T47D (cell line): Measurements from ENCODE around the gene SRSF9.
"Not testable (repeated sequence)": the region's sequence is repeated elsewhere in the genome, so short reads cannot be mapped to it uniquely, and the experiment has no call there.

ENCODE experiments used
- DNase-seq, 2 experiments: peaks; one replicate each; pipeline versions ENCODE4 v3.0.0 to v3.0.0-alpha.2; 2011 to 2012; ENCODE audit warnings: low read depth in 1 of 2, low spot score in 1 of 2
- JUND ChIP-seq: IDR thresholded peaks from 2 replicates; pipeline ENCODE4 v1.6.1; 2012; ENCODE audit warnings: low read depth
- in situ Hi-C: cut with HindIII; loops from 2 replicates; pipeline ENCODE4 v1.10.0; 2016; ENCODE audit warnings: low sequenced_read_pairs, low pct_unique_long_range_greater_than_20kb

Gene SRSF9

GRCh38 chr12:120457133-120457532 is 12.4 kb downstream of the SRSF9 start:
- peak in 1 of 2 experiments; percentile 52 for DNase-seq
- in situ Hi-C loops: no loop called here
- no peak for TF ChIP-seq JUND

- in situ Hi-C loops: no loop called here
- no peak for DNase-seq
- TF ChIP-seq JUND: no peak
Observed at GRCh38 chr12:120455302-120455701, 14.2 kb downstream of the SRSF9 start.

- no peak for TF ChIP-seq JUND
- peak; percentile 41 to 68 for DNase-seq
- in situ Hi-C loops: no loop called here
Observed at GRCh38 chr12:120453977-120454376, 15.6 kb downstream of the SRSF9 start.

DNA sequence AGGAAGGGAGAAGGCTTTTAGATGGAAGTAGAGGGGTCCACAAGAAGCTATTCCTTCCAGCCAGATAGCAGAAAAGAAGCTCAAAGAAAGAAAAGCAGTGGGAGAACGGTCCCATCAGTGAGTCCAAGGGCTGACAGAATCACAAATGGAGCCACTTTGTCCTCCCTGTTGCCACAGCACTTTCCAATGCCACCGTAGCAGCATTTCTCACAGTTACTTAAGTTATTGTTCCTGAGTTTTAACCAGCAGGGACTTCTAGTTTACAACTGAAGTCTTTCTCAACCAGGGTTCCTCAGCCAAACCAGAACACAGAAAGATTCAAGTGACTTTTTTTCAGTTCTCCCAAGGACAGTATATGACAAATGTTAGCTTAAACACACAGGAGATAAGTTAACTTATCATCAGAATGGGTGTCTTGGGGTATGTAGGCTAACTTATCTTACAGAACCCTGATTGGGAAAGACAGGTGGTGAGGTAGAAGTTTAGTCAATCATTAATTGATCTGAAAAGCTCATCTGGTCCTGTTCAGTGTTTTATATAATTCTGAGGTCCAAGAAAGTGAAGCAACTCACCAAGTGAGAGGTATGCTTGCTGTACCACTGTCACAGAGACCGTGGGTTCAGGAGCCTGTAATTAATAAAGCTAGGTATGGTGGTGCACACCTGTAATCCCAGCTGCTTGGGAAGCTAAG is 16.3 kb downstream of the SRSF9 start:
- DNase-seq: no peak
- in situ Hi-C loops: no loop called here
- TF ChIP-seq JUND: no peak

- in situ Hi-C loops, DNase-seq: not testable (repeated sequence)
Observed at GRCh38 chr12:120452524-120452923, 17.0 kb downstream of the SRSF9 start.

DNA sequence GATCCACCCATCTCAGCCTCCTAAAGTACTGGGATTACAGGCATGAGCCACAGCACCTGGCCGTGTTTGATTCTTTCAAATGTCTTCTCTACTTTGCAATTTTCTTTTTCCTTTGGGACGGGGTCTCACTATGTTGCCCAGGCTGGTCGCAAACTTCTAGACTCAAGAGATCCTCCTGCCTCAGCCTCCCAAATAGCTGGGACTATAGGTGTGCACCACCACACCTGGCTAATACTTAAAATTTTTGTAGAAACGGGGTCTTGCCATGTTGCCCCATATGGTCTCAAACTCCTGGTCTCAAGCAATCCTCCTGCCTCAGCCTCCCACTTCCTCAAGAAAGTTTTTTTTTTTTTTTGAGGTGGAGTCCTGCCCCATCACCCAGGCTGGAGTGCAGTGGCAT is 21.6 kb downstream of the SRSF9 start:
- TF ChIP-seq JUND: no peak
- DNase-seq: no peak
- in situ Hi-C loops: no loop called here

DNA sequence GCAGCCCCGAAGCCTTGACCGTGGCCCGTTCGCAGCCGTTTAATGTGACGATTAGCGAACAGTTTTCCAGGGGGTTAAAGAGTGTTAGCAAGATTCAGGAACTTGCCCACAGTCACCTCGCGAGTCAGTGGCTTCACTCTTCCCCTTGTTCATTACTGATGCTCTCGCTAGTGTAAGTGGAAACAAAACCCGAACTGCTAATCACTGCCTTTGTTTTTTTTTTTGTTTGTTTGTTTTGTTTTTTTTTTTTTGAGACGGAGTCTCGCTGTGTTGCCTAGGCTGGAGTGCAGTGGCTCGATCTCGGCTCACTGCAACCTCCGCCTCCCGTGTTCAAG is 22.7 kb downstream of the SRSF9 start:
- in situ Hi-C loops: not testable (repeated sequence)

DNA sequence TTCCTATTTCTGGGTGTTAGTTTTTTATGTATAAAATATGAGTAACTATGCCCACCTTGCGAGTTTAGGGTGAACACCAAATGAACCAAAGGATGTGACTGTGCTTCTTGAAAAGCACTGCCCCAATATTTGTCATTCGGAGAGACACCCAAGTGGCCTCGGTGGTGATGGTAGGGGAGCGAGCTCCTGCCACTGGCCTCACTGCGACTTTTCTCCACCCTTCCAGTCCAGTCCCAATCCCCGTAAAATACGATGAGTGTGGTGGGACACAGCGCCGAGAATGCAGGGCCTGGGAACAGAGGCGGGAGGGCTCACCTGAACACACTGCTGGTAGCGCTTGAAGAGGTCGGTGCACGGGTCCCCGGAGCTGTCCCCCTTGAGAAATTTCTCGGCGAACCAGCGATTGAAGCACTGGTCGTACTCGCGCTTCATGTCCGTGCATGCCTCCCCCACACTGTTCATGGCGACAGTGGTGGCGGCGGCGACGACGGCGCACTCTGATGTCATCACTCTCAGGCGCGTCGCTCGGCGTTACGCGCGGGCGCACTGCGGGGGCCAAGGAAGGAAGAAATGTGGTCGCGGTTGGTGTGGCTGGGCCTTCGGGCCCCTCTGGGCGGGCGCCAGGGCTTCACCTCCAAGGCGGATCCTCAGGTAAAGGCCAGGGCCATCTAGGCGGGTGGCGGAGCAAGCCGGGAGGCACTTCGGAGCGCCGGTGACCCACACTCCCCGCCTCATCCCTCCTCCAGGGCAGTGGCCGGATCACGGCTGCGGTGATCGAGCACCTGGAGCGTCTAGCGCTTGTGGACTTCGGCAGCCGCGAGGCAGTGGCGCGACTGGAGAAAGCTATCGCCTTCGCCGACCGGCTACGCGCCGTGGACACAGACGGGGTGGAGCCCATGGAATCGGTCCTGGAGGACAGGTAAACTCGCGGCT is 23.4 kb downstream of the SRSF9 start, which contains the start of the genes GATC and TRIAP1:
TSS of gene GATC (plus strand) at position 534 of the 933 bp plus-strand sequence. CDS start at position 571, 37 bp downstream.
TSS of gene TRIAP1 (minus strand) at position 474 of the 933 bp plus-strand sequence. CDS start at position 462, 12 bp downstream.
- DNase-seq: peak; percentile 67 to 92
- in situ Hi-C loops: no loop called here
- TF ChIP-seq JUND: no peak

More for the DNA sequence above, 22.7 kb downstream of the SRSF9 start:
- not testable (repeated sequence) for DNase-seq

- in situ Hi-C loops: no loop called here
- no peak for TF ChIP-seq JUND
- DNase-seq: no peak
Observed at GRCh38 chr12:120444676-120445075, 24.9 kb downstream of the SRSF9 start.

DNA sequence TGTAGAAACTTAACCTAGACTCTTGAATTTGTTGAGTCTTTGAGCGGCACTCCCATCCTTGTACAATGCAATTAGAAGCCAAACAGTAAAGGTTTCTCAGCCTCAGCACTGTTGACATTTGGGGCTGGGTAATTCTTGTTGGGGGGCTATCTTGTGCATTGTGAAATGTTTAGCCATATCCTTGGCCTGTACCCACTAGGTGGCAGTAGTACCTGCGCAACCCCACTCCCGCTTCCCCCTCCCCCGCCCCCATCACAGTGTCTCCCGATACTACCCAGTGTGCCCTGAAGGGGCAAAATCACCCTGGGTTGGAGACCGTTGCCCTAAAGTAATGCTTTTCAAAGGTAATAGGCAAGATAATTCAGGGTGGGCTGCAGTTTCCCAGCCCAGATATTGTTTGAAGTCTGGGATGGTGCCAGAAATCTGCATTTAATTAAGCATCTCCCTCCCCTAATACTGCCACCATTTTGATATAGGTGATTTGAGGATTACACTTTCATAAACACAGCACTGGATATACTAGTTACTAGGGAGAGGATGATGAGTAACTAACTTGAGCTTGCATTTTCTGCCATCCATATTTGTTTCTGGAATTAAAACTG is 29.8 kb downstream of the SRSF9 start:
- in situ Hi-C loops: no loop called here
- TF ChIP-seq JUND: no peak
- DNase-seq: peak; percentile 74 to 79

GRCh38 chr12:120438495-120439198 is 30.9 kb downstream of the SRSF9 start:
- TF ChIP-seq JUND: no peak
- DNase-seq: no peak
- in situ Hi-C loops: no loop called here
